Measurements from ENCODE around the gene STEAP1B. TPM values are rescaled to one million over a fixed set of nuclear protein-coding genes. Genes with fewer than 3 reads are reported as not detected.

The STEAP1B gene
- total RNA-seq, 4 donors from 2014 or later = 1.1 to 1.4 TPM; not detected in 2

GRCh38 chr7:22418251-22419046 lies 81.5 kb downstream of the STEAP1B start:
- no peak for TF ChIP-seq CTCF (IDR thresholded peaks at IDR 0.05; ENCODE audit: low read depth)

GRCh38 chr7:22417841-22418240 lies 82.1 kb downstream of the STEAP1B start:
- no peak for TF ChIP-seq CTCF (IDR thresholded peaks at IDR 0.05; ENCODE audit: low read depth)

- no peak for TF ChIP-seq CTCF (IDR thresholded peaks at IDR 0.05; ENCODE audit: low read depth)
Measured at GRCh38 chr7:22417349-22417748, 82.6 kb downstream of the STEAP1B start.

- TF ChIP-seq CTCF (IDR thresholded peaks at IDR 0.05; ENCODE audit: low read depth) = no peak
Measured at GRCh38 chr7:22414424-22414823, 85.6 kb downstream of the STEAP1B start.

GRCh38 chr7:22413211-22413610 lies 86.8 kb downstream of the STEAP1B start:
- TF ChIP-seq CTCF (IDR thresholded peaks at IDR 0.05; ENCODE audit: low read depth) = no peak

- no peak for TF ChIP-seq CTCF (IDR thresholded peaks at IDR 0.05; ENCODE audit: low read depth)
Measured at GRCh38 chr7:22411977-22412693, 87.9 kb downstream of the STEAP1B start.

- no peak for TF ChIP-seq CTCF (IDR thresholded peaks at IDR 0.05; ENCODE audit: low read depth)
Measured at GRCh38 chr7:22406715-22407114, 93.3 kb downstream of the STEAP1B start.
